ENCODE measurements around the gene CAMK2G. TPM values are rescaled to one million over a fixed set of nuclear protein-coding genes. Genes with fewer than 3 reads are reported as not detected.

The CAMK2G gene
- total RNA-seq, 2 donors from 2014 or later, result 40.0 to 45.8 TPM

- H3K9me3 ChIP-seq, result no peaks in the 10 kb centered on the region
- H3K4me3 ChIP-seq, result no peak overlapping the region
- no peak overlapping the region for H3K27ac ChIP-seq
- no peaks in the 10 kb centered on the region for H3K36me3 ChIP-seq
- DNase-seq, result no peak
- no peak for TF ChIP-seq CTCF (IDR thresholded peaks at IDR 0.05)
- no peaks in the 10 kb centered on the region for H3K27me3 ChIP-seq
- no peak overlapping the region for H3K9ac ChIP-seq (ENCODE audit: low read depth in 2 of 2, low read length in 2 of 2)
- peaks cover 3% of the 10 kb centered on the region for H3K4me1 ChIP-seq
- intact Hi-C loops (cut with DNase I), result no loop called here
These were observed 7.0 kb upstream of the CAMK2G start for GRCh38 chr10:73881221-73881919.

GRCh38 chr10:73879296-73880173 lies 5.2 kb upstream of the CAMK2G start:
- TF ChIP-seq CTCF (IDR thresholded peaks at IDR 0.05), result peak; percentile 94
- intact Hi-C loops (cut with DNase I), result loop anchor here (1.0 kb wide), 1 partner anchor 30 kb away; no protein-coding TSS in a partner anchor
- no peaks in the 10 kb centered on the region for H3K4me1 ChIP-seq
- H3K36me3 ChIP-seq, result no peaks in the 10 kb centered on the region
- H3K9me3 ChIP-seq, result no peaks in the 10 kb centered on the region
- H3K27me3 ChIP-seq, result no peaks in the 10 kb centered on the region
- no peak overlapping the region for H3K4me3 ChIP-seq
- DNase-seq, result peak; percentile 92
- no peak overlapping the region for H3K27ac ChIP-seq
- no peak overlapping the region for H3K9ac ChIP-seq (ENCODE audit: low read depth in 2 of 2, low read length in 2 of 2)

GRCh38 chr10:73878365-73878764 lies 4.0 kb upstream of the CAMK2G start:
- Histone ChIP-seq H3K4me1 (no peaks in the 10 kb centered on the region), H3K4me3 (no peak overlapping the region), H3K27ac (no peak overlapping the region), H3K9ac (ENCODE audit: low read depth in 2 of 2, low read length in 2 of 2) (no peak overlapping the region), H3K9me3 (no peaks in the 10 kb centered on the region), H3K27me3 (no peaks in the 10 kb centered on the region), H3K36me3 (no peaks in the 10 kb centered on the region)
- intact Hi-C loops (cut with DNase I), result no loop called here
- TF ChIP-seq CTCF (IDR thresholded peaks at IDR 0.05), result no peak
- DNase-seq, result no peak

- intact Hi-C loops (cut with DNase I), result no loop called here
- H3K36me3 ChIP-seq, result no peaks in the 10 kb centered on the region
- H3K27me3 ChIP-seq, result no peaks in the 10 kb centered on the region
- no peaks in the 10 kb centered on the region for H3K4me1 ChIP-seq
- no peak overlapping the region for H3K4me3 ChIP-seq
- H3K9ac ChIP-seq (ENCODE audit: low read depth in 2 of 2, low read length in 2 of 2), result no peak overlapping the region
- DNase-seq, result no peak
- H3K9me3 ChIP-seq, result no peaks in the 10 kb centered on the region
- no peak for TF ChIP-seq CTCF (IDR thresholded peaks at IDR 0.05)
- no peak overlapping the region for H3K27ac ChIP-seq
These were observed 3.3 kb upstream of the CAMK2G start for GRCh38 chr10:73877533-73878160.

GRCh38 chr10:73876971-73877370 lies 2.6 kb upstream of the CAMK2G start:
- Histone ChIP-seq H3K4me3 (no peak overlapping the region), H3K4me1 (no peaks in the 10 kb centered on the region), H3K9me3 (no peaks in the 10 kb centered on the region), H3K9ac (ENCODE audit: low read depth in 2 of 2, low read length in 2 of 2) (no peak overlapping the region), H3K27me3 (no peaks in the 10 kb centered on the region), H3K36me3 (no peaks in the 10 kb centered on the region), H3K27ac (no peak overlapping the region)
- intact Hi-C loops (cut with DNase I), result no loop called here
- no peak for DNase-seq
- TF ChIP-seq CTCF (IDR thresholded peaks at IDR 0.05), result no peak
